H7 (cell line): ENCODE measurements around the gene IL17B. TPM values are rescaled to one million over a fixed set of nuclear protein-coding genes. Genes with fewer than 3 reads are reported as not detected.

Experiments
- DNase-seq: peaks from one replicate; pipeline ENCODE4 v3.0.0; 2012
- H3K27me3 ChIP-seq: 2 replicates; pipeline ENCODE4 v1.6.0; 2011; ENCODE audit warnings: mild to moderate bottlenecking, low read length; ENCODE audit not compliant: control insufficient read depth, insufficient read depth
- H3K36me3 ChIP-seq: replicated peaks from 2 replicates; pipeline ENCODE4 v1.5.1; 2011; ENCODE audit warnings: low read length; ENCODE audit not compliant: control insufficient read depth, insufficient read depth
- H3K4me3 ChIP-seq: 2 replicates; pipeline ENCODE4 v1.5.1; 2011; ENCODE audit warnings: low read depth, mild to moderate bottlenecking, control low read depth, low read length, moderate library complexity; ENCODE audit not compliant: insufficient read depth
- total RNA-seq: library from RNA; depleted of rRNA; stranded (reverse); fragments of >200 nt; shearing (Covaris generic); gene quantifications from 2 replicates; pipeline ENCODE4 v1.2.3, GENCODE V29; 2014

Gene IL17B
- total RNA-seq, 1 experiment from 2014 or later = not detected

DNA sequence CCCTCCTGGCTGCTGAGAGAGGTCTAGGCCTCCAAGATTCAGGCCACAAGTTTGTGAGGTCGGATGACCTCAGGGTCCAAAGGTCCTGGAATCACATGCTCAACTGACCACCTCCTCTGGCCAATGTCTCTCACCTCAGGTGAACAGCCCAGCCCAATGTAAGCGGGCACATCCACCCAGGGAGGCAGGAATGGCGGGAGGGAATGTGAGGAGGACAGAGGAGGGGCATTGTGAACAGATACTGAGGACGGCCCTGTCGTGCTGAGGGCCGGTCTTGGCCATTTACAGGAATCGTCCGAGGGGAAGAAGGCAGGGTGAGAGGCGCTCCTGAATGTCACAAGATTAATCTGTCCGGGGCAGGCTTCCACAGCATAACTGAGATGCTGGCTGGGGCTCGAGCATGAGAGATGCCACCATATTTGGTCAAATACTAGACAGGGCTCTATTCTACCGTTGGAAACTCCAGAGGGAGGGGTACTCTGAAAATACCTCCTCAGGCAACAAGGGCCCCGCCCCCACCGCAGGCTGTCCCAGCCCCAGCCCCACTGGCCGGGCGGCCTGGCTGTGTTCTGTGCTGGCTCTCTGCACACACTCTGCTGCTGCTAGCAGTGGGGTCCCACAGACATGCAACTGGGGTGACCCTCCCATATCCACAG lies 1.5 kb upstream of the IL17B start:
- Histone ChIP-seq H3K4me3 (no peak overlapping the region), H3K36me3 (no peaks in the 10 kb centered on the region), H3K27me3 (no peaks in the 10 kb centered on the region)
- peak; percentile 61 for DNase-seq

DNA sequence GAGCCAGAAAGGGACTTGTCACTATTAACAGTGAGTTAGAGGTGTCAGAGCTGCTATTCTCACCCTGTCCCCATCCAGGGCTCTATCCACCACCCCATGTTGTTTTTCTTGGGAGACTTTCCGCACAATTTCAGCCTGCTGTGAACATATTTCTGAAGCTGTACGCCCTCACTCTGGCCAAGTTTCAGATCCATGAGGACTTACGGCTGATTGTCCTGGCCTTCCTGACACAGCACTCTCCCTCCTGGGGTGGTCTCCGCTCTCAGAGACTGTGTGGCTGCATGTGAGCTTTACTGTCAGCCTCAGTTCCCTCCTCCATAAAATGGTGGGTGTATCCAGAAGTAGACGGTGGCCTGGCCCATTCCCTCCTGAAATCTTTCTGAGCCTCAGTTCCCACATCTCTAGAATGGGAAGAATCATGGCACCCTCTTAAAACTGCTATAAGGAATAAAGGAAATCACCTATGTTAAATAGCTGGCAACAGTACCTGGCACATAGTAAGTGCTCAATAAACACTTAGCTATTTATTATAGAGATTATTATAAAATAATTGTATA lies 804 bp upstream of the IL17B start:
- H3K36me3 ChIP-seq = no peaks in the 10 kb centered on the region
- no peak overlapping the region for H3K4me3 ChIP-seq
- peak; percentile 14 for DNase-seq
- no peaks in the 10 kb centered on the region for H3K27me3 ChIP-seq

DNA sequence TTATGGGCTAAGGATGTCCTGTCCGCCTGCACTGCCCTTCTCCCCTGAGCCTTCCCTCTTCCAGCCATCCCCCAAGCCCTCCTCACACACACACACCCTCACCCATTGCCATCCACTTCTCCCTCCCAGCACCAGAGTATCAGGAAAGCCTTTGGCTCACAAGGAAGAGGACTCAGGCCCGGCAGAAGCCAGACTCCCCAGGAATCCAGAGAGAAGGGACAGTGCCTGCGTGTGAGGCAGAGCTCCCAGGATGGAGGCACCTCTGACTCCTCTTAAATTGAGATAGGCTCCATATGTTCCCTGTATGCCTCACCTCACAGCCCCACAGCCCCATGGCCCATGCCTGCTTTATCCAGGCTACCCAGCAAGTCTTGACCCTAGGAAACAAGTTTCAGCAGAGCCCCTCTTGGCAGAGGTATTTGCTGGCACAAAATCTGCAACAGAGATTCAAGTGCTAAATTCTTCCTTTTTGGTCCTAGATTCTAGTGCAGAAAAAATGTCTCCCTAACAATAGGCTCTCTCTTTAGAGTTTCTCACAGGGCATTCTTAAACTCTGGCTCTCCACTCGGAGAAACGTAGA lies 761 bp downstream of the IL17B start:
- no peaks in the 10 kb centered on the region for H3K27me3 ChIP-seq
- no peaks in the 10 kb centered on the region for H3K36me3 ChIP-seq
- H3K4me3 ChIP-seq = no peak overlapping the region
- DNase-seq = peak; percentile 38

DNA sequence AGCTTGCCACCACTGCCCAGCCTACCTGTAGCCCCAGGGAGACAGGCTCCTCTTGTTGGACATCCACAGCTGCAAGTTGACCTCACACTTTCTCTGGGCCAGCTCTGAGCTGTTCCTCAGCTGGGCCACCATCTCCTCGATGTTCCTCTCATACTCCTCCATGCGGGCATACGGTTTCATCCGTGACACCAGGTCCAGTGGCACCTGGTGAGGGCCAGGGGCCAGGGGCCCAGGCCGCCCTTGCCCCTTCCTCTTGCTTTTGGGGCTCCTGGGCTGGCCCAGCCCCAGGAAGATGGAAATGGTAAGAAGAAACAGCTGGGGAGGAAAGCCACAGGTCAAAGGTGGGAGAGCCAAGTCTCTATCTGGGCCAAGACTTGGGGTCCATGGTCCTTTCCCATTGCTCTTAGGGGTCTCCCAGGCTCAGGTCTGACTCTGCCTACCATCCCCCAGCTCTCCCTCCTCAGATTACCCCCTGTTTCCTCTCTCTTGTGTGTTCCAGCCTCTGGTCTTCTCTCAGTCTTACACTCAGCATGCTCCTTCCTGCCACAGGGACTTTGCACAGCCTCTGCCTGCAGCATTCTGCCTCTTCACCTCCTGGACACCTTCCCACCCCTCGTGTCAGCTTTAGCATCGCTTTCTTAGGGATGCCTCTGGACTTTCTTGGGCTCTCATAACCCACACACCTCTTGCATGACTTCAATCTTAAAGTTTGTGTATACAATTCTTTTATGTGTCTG lies 2.2 kb downstream of the IL17B start:
- Histone ChIP-seq H3K27me3 (no peaks in the 10 kb centered on the region), H3K4me3 (no peak overlapping the region)

DNA sequence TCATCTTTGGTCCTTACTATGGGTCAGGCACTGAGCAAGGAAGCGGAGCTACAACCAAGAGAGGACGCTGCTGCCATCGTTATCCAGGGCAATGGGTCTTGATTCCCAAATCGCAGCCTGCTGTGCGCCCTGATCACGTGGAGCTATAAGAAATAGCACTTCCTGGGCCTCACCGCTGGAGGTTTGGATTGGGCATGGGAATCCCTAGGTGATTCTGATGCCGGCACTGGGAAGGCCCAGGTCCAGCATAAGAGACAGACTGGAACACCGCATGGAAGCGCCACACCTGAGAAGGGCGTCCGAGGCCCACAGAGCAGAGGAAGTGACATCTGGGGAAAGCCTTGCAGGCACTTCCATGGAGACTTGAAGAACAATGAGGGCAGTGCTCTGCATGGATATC lies 3.0 kb downstream of the IL17B start:
- peak; percentile 21 for DNase-seq
- no peaks in the 10 kb centered on the region for H3K36me3 ChIP-seq
- no peak overlapping the region for H3K4me3 ChIP-seq
- H3K27me3 ChIP-seq = no peaks in the 10 kb centered on the region

More for the DNA sequence above, 2.2 kb downstream of the IL17B start:
- peak; percentile 17 for DNase-seq
- no peaks in the 10 kb centered on the region for H3K36me3 ChIP-seq

DNA sequence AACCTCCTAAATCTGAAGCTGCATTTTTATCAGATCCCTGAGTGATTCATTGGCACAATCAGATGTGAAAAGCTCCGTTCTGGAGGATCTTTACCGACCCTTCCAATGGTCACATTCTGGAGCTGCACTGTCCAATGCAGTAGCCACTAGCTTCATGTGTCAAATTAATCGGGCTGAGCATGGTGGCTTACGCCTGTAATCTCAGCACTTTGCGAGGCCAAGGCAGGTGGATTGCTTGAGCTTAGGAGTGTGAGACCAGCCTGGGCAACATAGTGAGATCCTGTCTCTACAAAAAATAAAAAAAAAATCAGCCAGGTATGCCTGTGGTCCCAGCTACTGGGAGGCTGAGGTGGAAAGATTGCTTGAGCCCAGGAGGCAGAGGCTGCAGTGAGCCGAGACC lies 3.7 kb downstream of the IL17B start:
- Histone ChIP-seq H3K4me3 (no peak overlapping the region), H3K27me3 (no peaks in the 10 kb centered on the region), H3K36me3 (no peaks in the 10 kb centered on the region)
- no peak for DNase-seq

DNA sequence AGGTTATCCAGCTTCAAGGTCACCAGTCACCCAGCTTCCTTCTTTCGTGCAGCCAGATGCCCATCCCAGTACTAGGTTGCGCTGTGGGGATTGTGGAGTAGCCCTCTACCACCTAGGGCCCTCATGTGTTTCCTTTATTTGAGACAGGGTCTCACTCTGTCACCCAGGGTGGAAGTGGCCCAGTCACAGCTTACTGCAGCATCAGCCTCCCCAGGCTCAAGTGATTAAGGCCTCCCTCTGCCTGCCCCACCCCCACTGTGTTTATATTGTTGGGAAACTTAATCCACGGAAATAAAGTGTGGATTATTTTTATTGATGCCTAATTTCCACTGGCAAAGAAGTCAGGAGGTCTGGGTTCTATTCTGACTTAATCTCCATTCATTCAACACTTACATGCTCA lies 4.3 kb downstream of the IL17B start:
- DNase-seq = no peak

DNA sequence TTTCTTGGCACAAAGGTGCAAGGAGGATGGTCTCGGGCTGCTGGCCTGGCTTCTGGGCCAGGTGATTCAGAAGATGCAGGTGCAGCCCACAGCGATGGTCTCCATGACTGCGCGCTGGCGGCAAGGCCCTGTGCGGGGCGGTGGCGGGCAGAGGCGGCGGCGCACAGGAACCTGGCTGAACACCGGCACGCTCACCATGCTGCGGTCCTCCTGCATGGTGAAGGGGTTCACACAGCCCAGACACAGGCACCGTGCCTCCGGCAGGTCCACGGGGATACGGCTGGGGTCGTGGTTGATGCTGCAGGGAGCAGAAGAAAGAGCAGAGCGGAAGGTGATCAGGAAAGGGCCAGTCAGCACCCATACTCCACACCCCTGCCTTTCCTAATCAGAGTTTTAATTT lies 4.8 kb downstream of the IL17B start:
- no peaks in the 10 kb centered on the region for H3K27me3 ChIP-seq
- no peak overlapping the region for H3K4me3 ChIP-seq
- H3K36me3 ChIP-seq = no peaks in the 10 kb centered on the region
- DNase-seq = peak; percentile 17

More for the DNA sequence above, 4.3 kb downstream of the IL17B start:
- no peak overlapping the region for H3K4me3 ChIP-seq
- H3K36me3 ChIP-seq = no peaks in the 10 kb centered on the region
- H3K27me3 ChIP-seq = no peaks in the 10 kb centered on the region

DNA sequence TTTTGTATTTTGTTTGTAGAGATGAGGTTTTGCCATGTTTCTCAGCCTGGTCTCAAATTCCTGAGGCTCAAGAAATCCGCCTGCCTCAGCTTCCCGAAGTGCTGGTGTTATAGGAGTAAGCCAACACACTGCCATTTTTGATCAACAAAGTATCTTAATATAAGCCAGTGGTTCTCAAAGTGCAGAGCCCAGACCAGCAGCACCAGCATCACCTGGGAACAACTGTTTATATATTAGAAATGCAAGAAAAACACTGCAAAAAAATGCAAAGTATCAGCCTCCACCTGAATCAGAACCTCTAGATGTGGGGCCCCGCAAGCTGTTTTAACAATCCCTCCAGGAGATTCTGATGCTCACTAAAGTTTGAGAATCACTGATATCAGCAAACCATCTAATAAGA lies 6.2 kb downstream of the IL17B start:
- no peaks in the 10 kb centered on the region for H3K27me3 ChIP-seq
- no peak for DNase-seq
- H3K4me3 ChIP-seq = no peak overlapping the region
- H3K36me3 ChIP-seq = no peaks in the 10 kb centered on the region

DNA sequence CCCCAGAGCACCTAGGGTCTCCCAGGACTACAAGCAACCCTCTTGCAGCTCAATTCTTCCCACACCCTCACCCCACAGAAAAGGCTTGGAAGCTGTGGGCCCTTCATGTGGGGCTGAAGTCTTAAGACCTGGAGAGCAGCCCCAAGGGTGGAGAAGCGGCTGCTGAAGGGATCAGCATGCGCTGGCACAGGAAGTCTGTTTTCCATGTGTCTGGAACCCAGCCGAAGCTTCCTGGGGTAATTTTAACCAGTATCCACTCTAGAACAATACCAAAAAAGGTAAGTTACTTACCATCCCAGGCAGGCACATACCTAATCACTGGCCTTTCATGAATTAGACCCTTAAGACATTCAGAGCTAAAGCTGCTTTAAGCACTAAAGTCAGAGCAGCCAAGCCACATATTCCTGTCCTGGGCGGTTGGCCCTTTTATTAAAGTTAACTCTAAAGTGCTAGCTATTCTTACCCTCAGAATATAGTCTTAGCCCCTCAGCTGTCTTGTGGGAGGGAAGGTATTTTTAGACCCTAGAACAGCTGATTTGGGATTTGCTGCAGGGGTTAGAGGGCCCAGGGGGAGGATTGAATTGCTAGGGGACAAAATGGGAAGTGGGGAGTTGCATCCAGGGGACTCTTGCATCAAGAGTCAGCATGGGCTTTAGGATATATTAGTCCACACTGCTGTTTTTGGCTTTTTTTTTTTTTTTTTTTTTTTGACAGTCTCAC lies 6.9 kb downstream of the IL17B start:
- Histone ChIP-seq H3K4me3 (no peak overlapping the region), H3K36me3 (no peaks in the 10 kb centered on the region), H3K27me3 (no peaks in the 10 kb centered on the region)
- no peak for DNase-seq

DNA sequence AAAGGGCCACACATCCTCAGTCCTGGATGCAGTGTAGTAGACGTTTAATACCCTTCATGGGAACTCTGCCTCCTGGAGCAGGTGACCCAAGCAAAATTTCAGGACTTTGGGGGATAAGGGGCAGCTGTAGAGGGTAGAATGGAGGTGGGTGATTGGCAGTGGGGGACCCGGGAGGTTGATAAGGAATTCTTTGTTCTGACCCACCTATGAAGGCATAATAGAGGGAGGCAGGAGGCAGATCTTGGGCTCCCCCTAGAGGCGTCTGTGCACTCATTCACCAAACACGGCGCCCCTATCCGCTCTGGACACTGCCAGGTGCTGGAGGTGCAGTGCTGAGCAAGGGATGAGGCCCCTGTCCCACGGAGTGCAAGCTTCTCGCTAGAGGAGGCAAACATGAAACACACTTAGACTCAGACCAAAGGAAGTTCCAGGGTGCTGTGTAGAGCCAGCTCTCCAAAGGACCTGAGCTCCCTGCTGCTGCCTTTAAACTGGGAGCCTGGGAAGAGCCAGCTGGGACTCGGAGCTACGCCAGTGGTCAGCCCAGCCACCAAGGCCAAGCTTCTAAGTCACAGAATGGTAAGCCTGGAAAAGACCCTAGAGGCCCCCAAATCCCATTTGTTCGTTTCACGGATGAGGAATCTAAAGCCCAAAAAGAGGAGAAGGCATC lies 7.7 kb downstream of the IL17B start:
- peak; percentile 92 for DNase-seq
- Histone ChIP-seq H3K36me3 (no peaks in the 10 kb centered on the region), H3K4me3 (no peak overlapping the region), H3K27me3 (no peaks in the 10 kb centered on the region)

DNA sequence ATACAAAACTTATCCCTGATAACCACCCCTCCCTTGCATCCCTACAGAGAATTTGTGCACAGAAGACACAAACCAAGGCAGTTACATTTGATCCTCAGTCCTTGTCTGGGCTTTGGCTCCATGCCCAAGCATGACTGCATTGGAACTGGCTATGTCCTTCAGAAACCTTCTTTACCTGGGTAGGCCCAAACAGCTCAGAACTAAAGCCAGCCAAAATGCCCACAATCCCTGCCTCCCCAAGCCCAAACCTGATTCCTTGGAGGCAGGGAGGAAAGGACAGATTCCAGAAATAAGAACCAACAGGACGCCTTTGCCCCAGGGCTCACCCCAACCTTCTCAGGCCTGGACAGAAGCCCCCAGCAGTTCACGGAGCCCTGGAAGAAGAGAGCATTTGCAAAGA lies 8.2 kb downstream of the IL17B start:
- no peak for DNase-seq
- H3K27me3 ChIP-seq = no peaks in the 10 kb centered on the region
- H3K36me3 ChIP-seq = no peaks in the 10 kb centered on the region
- H3K4me3 ChIP-seq = no peak overlapping the region

DNA sequence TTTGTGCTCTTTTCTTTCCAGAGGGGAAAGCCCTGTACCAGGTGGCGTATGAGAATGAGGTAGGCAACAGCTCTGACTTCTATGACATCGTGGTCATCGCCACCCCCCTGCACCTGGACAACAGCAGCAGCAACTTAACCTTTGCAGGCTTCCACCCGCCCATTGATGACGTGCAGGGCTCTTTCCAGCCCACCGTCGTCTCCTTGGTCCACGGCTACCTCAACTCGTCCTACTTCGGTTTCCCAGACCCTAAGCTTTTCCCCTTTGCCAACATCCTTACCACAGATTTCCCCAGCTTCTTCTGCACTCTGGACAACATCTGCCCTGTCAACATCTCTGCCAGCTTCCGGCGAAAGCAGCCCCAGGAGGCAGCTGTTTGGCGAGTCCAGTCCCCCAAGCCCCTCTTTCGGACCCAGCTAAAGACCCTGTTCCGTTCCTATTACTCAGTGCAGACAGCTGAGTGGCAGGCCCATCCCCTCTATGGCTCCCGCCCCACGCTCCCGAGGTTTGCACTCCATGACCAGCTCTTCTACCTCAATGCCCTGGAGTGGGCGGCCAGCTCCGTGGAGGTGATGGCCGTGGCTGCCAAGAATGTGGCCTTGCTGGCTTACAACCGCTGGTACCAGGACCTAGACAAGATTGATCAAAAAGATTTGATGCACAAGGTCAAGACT lies 11.0 kb downstream of the IL17B start:
- Histone ChIP-seq H3K4me3 (no peak overlapping the region), H3K27me3 (no peaks in the 10 kb centered on the region), H3K36me3 (no peaks in the 10 kb centered on the region)
- DNase-seq = no peak
